Measurements from ENCODE around the gene CAMKMT.

GRCh38 chr2:44562737-44563136 is 201.0 kb downstream of the CAMKMT start:
- TF ChIP-seq, protein P1, sequence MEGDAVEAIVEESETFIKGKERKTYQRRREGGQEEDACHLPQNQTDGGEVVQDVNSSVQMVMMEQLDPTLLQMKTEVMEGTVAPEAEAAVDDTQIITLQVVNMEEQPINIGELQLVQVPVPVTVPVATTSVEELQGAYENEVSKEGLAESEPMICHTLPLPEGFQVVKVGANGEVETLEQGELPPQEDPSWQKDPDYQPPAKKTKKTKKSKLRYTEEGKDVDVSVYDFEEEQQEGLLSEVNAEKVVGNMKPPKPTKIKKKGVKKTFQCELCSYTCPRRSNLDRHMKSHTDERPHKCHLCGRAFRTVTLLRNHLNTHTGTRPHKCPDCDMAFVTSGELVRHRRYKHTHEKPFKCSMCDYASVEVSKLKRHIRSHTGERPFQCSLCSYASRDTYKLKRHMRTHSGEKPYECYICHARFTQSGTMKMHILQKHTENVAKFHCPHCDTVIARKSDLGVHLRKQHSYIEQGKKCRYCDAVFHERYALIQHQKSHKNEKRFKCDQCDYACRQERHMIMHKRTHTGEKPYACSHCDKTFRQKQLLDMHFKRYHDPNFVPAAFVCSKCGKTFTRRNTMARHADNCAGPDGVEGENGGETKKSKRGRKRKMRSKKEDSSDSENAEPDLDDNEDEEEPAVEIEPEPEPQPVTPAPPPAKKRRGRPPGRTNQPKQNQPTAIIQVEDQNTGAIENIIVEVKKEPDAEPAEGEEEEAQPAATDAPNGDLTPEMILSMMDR (IDR thresholded peaks at IDR 0.05), result no peak
- no peak for TF ChIP-seq EP300 (IDR thresholded peaks at IDR 0.05)
- no peak for TF ChIP-seq POLR2AphosphoS5 (IDR thresholded peaks at IDR 0.05)
- no peak for TF ChIP-seq POLR2A (IDR thresholded peaks at IDR 0.05)
